HG03045 (cell line): ENCODE data around the gene CHSY1.
"Not testable (repeated sequence)": the region's sequence is repeated elsewhere in the genome, so short reads cannot be mapped to it uniquely, and the experiment has no call there.

Source experiments
- ATAC-seq: cut with Tn5 transposase; IDR thresholded peaks from one replicate; pipeline ENCODE4 v1.9.1; 2021; ENCODE audit warnings: mild to moderate bottlenecking, moderate library complexity; ENCODE audit not compliant: unreplicated experiment

The CHSY1 gene

DNA sequence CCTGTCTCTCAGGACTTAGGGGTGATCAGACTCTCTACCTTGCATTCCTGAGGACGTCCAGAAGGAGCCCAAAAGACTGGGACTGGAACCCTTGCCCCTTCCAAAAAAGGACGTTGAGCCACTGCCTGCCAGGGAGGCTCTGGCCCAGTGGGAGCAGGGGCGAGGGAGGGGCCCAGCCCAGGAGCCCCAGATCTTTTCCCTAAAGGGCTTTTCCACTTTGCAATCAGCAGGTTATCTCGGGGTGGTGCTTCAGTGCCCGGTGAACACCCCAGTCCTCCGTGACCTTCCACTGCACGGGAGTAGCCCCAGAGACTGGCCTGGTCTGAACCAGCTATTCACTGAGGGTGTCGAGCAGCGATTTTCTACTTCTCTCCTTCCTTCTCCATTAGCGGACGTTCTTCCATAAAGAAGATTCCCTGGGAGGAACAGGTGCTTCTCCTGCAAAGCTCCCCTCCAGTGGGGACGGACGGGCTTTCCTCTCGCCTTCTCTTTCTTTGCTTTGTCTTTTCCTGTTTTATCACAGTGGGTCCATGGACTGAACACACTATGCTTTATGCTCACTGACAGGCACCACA is 113.7 kb downstream of the CHSY1 start:
- no peak for ATAC-seq

DNA sequence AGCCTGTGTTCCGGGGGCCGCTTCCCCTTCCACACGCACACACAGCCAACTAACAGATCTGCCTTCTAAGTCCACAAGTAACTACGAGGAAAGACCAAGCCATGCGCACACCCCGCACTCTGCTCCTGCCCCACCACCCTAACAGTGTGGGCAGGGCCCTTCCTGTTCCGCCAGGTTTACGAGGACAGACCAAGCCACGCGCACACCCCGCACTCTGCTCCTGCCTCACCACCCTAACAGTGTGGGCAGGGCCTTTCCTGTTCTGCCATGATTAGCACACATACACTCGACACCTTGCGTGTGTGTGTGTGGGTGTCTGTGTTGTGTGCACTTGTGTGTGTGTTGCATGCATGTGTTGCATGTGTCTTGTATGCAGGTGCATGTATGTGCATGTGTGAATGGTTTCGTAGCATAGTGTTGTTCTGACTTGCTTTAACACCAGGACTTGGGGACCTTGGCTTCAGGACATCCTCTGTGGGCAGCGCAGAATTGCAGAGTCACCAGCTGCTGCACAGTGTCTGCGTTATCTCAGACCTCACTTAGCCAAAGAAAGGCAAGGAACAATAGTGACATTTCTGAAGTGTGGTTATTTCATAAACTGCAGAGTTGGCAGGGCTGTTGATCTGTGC is 114.4 kb downstream of the CHSY1 start:
- no peak for ATAC-seq

DNA sequence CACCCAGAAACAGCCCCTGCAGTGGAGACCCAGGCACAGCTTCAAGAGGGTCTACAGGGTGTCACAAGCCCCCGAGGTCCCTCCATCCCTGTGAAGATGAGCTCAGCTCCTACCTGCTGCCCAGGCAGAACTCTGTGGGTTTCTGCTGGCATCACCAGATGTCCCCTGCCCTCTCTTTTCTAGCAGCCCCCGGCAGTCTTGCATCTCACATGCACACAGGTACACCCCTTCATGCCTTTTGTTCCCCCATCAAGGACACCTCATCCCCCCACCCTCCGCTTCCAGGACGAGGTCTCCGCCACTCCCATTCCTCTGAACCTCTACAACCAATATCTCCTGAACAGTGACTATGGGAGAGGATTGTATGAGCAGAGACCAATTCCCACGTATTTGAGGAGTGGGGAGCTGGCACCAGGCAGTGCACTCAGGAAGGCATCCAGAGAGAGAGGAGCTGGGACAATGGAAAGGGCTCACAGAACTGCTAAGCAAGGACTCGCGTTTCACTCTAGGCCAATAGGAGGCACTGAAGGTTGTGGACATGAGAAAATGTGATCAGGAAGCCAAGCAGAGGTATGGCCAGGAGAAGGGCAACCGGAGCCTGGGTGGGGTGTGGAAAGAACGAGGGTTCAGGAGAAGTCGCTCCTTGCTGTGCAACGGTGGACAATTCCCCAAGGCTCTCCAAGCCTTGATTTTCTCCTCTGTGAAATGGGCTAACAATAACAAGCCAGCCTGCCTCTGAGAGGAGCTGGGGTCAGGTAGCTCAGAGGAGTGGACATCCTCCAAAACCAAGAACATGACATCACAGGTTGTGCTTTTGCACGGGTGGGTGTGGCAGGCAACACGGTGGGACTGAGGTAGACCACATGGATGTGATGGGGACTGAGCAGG is 115.2 kb downstream of the CHSY1 start:
- no peak for ATAC-seq

DNA sequence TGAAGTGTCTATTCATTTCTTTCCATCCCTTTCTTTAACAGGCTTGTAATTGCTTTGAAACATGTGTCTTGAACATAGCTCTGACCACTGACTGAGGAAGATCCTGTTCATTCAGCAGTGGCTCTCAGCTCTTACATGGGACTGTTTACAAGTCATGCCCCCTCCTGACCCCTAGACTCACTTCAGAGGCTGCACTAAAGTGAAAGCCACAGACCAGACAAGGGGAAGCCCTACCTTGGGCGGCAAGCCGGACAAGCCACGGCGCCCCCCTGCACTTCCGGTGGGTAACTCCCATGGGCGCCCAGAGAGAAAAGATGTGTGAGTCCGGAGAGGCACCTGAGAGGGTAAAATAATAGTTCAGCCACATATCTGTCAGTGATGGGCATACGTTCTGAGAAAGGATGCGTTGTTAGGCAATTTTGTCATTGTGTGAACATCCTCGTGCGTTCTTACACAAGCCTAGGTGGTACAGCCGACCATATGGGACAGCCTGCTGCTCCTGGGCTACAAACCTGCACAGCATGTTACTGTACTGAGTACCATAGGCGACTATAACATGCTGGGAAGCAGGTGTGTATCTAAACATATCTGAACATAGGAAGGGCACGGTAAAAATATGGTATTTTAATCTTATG is 116.2 kb downstream of the CHSY1 start:
- ATAC-seq: peak; percentile 50

DNA sequence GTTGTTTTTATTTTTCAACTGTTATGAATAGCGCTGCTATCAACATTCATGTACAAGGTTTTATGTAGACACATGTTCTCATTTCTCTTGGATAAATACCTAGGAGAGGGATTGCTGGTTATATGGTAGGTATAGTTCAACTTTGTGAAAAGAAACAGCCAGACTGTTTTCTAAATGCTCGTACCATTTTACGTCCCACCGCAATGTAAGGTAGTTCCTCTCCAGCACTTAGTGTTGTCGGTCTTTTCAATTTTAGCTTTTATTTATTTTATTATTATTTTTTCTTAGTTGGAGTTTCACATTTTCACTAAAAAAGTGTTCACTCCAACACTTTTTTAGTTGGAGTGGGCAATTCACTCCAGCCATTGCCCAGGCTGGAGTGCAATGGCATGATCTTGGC is 117.1 kb downstream of the CHSY1 start:
- ATAC-seq: no peak

DNA sequence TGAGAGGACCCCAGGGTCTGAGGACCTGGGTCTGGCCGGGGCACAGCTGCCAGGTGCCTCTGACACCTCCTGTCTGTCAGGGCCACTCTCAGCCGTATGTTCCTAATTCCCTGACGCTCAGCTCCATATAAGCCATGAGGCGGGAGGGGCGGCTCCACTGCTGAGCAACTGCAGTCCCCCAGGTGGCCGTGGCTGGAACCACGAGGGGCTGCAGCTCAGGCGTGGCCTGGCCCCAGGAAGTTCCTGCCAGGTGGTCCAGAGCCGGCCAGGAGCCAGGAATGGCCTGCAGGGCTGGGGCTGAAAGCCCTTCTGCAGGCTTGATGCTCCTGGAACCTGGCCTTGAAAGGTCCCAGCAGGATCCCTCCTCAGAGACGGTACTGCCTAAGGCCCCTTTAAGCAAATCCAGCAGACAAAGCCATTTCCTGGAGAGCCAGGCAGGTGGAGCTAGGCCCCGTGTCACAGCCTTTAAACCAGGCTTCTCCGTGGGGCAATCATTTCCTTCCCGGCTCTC is 118.0 kb downstream of the CHSY1 start:
- no peak for ATAC-seq

DNA sequence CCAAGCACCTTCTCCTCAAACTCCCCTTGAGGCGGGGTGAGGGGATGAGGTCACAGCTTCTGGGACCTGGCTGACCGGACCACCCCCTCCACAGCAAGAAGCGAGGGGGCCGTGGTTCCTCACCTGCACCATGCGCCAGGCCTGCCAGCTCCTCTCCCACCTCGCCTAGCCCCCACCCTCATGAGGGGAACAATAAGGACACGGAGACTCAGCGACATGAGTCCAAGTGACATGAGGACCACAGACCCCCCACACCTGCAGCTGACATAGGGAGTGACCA is 118.7 kb downstream of the CHSY1 start:
- no peak for ATAC-seq

DNA sequence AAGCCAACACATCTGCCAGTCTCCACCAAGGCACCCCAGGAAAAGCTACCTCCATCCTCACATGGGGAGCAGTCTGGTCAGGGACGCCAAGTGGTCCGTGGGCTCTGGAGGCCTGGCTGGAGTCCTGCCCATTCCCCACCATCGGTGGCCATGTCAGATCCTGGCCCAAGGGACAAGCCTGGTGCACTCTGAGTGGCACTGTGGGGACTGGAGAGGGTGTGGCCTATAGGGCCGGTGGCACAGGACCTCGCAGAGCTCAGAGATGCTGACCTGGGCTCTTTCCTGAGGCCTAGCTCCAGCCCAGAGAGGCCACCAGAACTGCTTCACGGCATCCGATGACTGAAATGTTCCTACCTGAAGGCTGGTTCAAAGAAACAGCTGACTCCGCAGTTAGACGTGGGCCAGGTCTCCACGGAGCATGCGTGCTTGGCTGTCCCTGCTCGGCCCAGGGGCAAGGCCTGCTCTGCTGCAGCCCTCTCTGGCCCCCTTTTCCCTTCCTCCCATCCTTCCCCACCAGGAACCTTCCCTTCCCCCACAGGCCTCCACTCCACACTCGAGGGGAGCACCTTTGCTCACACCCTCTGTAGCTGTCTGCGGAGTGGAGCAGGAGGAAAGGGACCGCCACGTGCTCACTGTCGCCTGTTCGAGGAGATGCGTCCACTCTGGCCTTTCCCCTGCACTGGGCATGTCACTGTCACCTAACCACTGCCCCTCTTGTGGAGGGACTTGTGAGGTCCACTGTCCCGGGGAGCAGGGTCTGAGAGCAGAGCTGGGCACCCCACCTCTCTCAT is 119.3 kb downstream of the CHSY1 start:
- no peak for ATAC-seq

DNA sequence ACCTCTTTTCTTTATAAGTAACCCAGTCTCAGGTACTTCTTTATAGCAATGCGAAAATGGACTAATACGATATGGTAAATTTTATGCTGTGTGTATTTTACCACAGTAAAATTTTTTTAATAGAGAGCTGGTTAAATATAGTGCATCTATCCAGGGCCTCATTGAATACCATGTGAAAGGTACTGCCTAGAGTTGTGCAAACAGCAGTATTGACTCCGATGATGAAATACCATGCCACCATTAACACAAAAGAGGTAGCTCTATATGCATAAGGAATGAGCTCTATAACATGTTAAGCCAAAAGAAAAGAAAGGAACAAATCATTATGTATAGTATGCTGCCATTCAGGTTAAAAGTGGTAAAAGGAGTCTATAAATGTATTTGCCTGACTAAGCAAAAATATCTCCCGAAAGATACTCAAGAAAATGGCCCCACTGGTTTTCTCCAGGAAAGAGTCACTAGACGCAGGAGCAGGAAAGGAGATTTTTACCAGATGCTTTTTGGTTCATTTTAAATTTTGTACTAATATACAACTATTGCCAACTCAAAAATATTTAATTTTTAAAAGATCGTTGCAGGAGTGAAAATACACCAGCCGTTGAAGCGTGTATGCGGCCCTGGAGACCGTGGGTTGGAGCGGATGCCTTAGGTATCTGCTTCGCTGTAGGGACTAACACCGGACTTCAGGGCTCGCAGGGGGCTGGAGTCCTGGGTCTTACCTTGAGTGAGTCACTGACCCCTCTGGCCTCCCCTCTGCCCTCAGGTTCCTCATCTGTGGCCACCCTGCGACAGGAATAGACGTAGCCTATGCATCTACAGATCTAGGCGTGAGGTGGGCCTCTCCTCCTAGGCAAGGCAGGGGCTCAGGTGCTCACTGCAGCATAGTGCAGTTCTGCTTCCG is 120.1 kb downstream of the CHSY1 start:
- no peak for ATAC-seq

DNA sequence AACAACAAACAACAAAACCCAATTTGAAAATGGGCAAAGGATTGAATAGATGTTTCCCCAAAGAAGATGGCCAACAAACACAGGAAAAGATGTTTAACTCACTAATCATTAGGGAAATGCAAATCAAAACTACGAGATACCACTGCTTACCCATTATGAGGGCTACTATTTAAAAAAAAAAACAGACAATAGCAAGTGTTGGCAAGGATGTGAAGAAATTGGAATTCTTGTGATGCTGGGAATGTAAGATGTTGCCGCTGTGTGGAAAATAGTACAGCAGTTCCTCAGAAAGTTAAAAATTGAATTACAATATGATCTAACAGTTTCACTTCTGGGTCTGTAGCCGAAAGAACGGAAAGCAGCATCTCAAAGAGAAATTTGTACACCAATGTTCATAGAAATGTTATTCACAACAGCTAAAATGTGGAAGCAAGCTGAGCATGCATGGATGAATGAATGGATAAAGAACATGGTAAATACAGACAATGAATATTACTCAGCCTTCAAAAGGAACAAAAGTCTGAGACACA is 121.9 kb downstream of the CHSY1 start:
- ATAC-seq: no peak

DNA sequence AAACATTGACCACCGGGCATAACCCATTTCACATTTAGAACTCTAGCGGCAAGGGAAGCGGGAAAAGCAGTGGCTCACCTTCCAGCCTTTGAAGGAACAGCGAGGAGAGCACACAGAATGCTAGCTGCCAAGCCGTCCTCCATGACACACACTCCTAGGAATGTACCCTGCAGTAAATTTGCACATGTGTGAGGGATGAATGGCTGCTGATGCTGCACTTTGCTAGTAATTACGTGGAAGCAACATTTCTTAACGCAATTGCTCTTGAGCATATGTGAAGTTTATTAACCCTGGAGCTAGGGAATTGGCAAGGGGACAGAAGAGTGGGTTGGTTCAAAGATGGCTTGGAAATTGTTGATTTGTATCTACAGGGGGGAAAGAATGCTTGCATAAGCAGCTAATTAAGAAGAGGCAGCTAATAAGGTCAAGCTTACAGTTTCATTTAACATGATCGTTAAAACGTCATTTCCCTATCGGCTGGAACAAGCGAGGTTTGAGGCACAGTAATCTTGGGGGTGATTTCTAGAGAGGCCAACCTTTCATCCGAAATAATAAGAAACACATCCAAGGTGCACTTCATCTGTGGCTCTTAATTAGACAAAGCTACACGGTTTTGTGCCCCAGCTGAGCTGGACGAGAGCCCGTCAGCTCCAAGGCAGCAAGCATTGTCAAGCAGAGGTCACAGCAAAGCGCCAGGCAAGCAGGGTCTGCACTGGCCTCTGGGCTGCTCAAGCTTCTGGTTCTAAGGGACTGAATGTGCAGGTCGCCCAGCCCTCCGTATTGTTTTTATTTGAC is 123.4 kb downstream of the CHSY1 start:
- no peak for ATAC-seq

DNA sequence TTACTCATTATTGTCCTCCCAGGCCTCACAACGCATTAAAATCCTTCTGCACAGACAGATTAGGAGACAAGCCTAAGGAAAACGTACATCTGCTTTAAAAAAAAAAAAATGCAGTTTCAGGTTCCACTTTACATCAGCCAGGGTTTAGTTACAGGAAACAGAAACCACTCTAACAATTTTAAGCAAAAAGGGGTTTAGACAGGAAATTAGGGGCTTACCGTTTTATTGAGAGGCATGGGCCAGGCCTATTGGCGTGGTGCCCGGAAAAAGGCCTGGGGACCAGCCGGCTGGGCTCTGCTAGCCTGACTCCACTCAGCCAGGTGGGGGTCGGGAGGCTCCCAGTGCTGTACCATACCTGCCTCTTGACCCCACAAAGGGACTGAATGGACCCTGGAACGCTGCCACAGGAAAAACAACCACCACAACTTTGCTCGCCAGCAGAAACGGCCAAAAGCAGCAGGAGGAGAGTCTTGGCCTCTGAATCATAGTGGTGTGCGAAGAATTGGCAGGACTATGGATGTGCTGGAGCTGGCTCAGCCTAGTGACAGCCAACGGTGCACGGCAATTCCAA is 124.3 kb downstream of the CHSY1 start:
- ATAC-seq: peak; percentile 63

DNA sequence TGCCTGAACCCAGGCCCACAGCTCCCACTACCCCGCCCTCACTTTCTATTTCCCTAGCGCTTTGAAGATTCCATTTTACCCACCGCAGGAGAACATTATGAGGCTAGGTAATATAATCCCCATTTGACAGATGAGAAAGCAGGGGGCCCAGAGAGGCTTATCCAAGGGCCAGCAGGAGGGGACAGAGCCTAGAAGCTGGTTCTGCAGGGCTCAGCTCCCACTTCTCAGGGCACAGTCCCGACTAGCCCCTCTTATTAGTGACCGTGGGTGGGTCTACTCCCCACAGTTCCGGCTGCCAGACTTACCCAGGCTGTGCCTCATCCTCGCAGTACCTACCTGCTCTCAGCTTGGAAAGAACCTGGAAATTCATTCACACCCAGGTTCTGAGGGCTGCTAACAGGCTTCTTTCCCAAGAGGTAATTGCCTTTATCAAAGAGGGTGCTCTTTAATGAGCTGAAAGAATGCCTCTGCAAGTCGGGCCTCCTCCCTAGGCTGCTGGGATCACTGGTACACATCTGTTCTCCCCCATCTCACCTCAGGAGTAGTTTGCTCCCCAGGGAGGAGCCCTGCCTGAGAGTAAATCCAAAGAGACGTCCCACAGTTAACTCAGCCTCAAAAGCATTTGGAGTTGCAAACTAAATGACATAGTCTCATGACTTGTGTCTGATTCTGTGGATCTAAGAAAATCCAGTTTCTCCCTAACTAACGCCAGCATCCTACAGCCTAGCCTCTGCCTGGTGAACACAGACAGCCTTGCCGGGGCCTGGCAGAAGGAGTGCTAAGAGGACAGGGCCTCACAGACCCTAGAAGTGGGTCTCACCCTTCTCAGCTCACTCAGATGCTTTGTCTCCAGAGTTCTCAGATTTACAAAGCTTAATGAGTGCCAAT is 125.0 kb downstream of the CHSY1 start:
- peak; percentile 35 for ATAC-seq

DNA sequence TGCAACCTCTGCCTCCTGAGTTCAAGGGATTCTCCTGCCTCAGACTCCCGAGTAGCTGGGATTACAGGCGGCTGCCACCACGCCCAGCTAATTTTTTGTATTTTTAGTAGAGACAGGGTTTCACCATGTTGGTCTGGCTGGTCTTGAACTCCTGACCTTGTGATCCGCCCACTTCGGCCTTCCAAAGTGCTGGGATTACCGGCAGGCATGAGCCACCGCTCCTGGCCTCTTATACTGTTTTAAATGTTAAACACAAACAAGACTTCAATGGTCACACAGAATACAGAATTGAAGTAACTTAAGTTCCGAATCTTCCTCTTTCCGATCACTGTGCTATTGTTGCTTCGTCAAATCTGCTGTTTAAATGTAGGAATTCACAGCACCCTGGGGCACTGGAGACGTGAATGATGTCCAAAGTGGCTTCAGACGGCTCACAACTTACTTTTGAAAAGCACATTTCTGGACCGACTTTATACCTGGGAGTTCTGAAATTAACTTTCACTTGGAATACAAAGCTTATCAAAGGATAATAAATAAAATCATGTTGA is 125.9 kb downstream of the CHSY1 start:
- ATAC-seq: not testable (repeated sequence)
